Large intestine (tissue), 3 donors: Measurements from ENCODE around the gene ACTL7B. TPM values are rescaled to one million over a fixed set of nuclear protein-coding genes. Genes with fewer than 3 reads are reported as not detected.
A peak's percentile ranks its signal among the peaks of the same experiment; 100 is the strongest.
"Not testable (repeated sequence)": the region's sequence is repeated elsewhere in the genome, so short reads cannot be mapped to it uniquely, and the experiment has no call there.

ENCODE experiments used
- DNase-seq, 2 donors: peaks; one replicate each; pipeline versions ENCODE4 v3.0.0 to v3.0.0-alpha.2; 2013
- H3K27ac ChIP-seq: one replicate; pipeline ENCODE4 v1.5.1; 2013; ENCODE audit warnings: low read length
- H3K27me3 ChIP-seq: 2 replicates; pipeline ENCODE4 v1.6.1; 2013; ENCODE audit warnings: low read length; ENCODE audit not compliant: control insufficient read depth, insufficient read depth
- H3K36me3 ChIP-seq: 2 replicates; pipeline ENCODE4 v1.6.1; 2013; ENCODE audit warnings: low read length; ENCODE audit not compliant: control insufficient read depth, insufficient read depth
- H3K4me1 ChIP-seq: one replicate; pipeline ENCODE4 v1.6.1; 2013; ENCODE audit warnings: low read length; ENCODE audit not compliant: control insufficient read depth, insufficient read depth
- H3K4me3 ChIP-seq: one replicate; pipeline ENCODE4 v1.5.1; 2013; ENCODE audit warnings: low read length
- H3K9me3 ChIP-seq: one replicate; pipeline ENCODE4 v1.6.1; 2013; ENCODE audit warnings: mild to moderate bottlenecking, low read depth, low read length, moderate library complexity; ENCODE audit not compliant: control insufficient read depth
- WGBS: methylation state at CpG from one replicate; pipeline ENCODE4 v1.1.5; 2013; ENCODE audit warnings: low lambda C conversion rate; ENCODE audit not compliant: insufficient coverage; 5-methylcytosine and 5-hydroxymethylcytosine counted together
- polyA plus RNA-seq: library from polyadenylated mRNA; unstranded; fragments of 120-200 nt; gene quantifications from one replicate; pipeline ENCODE4 v1.2.1, GENCODE V29; 2013

Gene ACTL7B
- polyA plus RNA-seq, 1 donor: not detected

DNA sequence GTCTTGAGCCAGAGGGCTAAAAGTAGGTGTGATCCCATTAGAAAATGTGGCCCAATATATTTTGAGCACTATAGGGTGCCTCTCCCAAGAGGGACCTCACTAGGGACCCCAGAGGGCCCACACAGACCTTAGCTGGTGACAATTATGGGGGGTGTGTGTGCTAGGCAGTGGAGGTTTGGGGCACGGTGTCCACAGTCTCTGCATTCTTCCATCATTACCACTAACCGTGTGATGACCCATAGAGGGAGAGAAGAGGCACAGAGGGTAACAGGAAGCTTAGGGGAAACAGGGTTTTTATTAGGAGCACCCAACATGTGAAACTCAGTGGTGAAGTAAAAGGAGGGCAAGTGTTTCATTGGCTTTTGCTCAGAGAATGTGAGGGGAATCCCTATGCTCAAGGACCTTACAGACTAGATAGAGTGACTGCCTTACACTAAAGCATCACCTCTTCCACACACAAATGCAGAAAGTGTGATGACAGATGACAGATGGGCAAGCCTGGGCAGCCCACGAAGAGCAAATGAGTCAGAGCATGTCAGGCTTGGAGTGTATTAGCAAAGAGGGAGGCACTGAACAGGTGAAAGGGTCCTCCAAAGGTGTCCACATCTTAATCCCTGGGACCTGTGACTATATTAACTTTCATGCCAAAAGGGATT, 3.8 kb upstream of the ACTL7B start:
- WGBS: no CpG with 5 or more reads among the region's 3 CpGs
- H3K36me3 ChIP-seq: no peaks in the 10 kb centered on the region
- no peak for DNase-seq

DNA sequence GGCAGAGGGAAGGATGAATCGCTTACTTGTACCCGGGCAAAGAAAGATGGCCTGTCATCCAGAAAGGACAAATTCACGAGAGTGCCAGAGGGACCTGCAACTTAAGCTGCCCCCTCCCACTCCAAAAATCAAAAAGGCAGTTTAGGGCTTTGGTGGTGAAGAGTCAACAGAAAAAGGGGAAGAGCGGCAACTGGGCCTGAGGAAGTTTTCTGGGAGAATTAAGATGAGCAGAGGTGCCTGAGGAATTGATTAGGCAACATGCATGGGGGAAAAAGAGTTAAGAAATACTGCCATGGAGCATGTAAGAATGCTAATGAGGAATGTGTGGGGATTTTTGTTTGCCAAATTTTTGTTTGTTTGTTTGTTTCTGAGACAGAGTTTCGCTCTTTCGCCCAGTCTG, 1.8 kb upstream of the ACTL7B start:
- no CpG with 5 or more reads among the region's 6 CpGs for WGBS
- Histone ChIP-seq H3K4me1 (no peaks in the 10 kb centered on the region), H3K4me3 (no peak overlapping the region)

More for the DNA sequence above, 3.8 kb upstream of the ACTL7B start:
- no peaks in the 10 kb centered on the region for H3K4me1 ChIP-seq
- H3K9me3 ChIP-seq: peaks cover 4% of the 10 kb centered on the region
- no peaks in the 10 kb centered on the region for H3K27me3 ChIP-seq
- H3K4me3 ChIP-seq: no peak overlapping the region
- H3K27ac ChIP-seq: no peak overlapping the region

DNA sequence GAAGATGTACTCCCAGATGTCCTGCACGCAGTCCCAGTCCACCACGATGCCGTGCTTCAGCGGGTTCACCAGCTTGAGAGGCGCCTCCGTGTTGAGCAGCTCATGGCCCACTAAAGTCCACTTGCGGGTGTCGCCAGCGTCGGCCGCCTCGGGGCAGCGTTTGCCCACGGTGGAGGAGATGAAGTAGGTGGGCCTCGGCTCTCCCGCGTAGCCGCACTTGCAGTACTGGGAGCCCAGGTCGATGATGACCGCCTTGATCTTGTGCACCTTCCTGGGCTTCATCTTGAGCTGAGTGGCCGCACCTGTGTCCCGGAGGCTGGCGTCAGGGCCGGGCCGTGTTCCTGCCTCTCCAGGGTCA, 278 bp downstream of the ACTL7B start:
- peaks cover 4% of the 10 kb centered on the region for H3K9me3 ChIP-seq
- H3K4me3 ChIP-seq: no peak overlapping the region
- H3K36me3 ChIP-seq: no peaks in the 10 kb centered on the region
- H3K27ac ChIP-seq: no peak overlapping the region
- no peak for DNase-seq
- WGBS: no CpG with 5 or more reads among the region's 25 CpGs
- no peaks in the 10 kb centered on the region for H3K4me1 ChIP-seq
- no peaks in the 10 kb centered on the region for H3K27me3 ChIP-seq

More for the DNA sequence above, 1.8 kb upstream of the ACTL7B start:
- no peak for DNase-seq
- Histone ChIP-seq H3K9me3 (peaks cover 4% of the 10 kb centered on the region), H3K27me3 (no peaks in the 10 kb centered on the region), H3K36me3 (no peaks in the 10 kb centered on the region), H3K27ac (no peak overlapping the region)

DNA sequence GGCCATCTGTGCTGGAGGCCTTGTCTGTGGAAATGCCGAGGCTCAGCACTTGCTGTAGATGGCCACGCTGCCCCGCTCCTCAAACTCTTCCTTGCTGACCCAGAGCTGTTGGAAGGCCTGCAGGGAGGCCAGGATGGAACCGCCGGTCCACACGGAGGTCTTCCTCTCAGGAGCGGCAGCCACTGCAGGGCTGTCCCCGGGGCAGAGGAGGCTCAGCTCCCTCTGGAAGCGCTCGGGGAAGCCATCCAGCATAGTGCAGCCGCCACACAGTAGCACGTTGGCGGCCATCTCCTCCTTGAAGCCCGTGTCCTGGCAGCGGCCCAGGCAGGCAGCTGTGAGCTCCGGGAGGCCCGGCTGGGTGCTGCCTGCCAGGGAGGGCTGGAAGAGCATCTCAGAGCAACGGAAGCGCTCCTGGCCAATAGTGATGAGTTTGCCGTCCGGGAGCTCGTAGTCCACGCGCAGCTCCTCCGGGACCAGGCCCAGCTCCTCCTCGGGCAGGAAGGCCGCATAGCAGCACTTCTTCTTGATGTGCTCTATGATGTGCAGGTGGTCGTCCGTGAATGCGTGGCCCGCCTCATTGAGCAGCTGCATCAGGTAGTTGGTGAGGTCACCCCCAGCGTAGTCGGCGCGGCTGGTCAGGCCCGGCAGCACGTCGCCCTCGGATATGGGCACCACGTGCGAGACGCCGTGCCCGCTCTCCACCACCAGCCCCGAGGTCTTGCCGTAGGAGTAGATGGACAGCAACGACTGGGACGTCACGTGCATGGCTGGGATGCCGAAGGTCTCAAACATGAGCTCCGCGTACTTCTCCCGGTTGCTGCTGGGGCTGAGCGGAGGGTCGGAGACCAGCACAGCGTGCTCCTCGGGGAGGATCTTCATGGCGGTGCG, 901 bp downstream of the ACTL7B start:
- Histone ChIP-seq H3K36me3 (no peaks in the 10 kb centered on the region), H3K27ac (no peak overlapping the region), H3K4me1 (no peaks in the 10 kb centered on the region), H3K4me3 (no peak overlapping the region), H3K27me3 (no peaks in the 10 kb centered on the region), H3K9me3 (peaks cover 4% of the 10 kb centered on the region)
- DNase-seq: no peak
- WGBS: no CpG with 5 or more reads among the region's 59 CpGs

DNA sequence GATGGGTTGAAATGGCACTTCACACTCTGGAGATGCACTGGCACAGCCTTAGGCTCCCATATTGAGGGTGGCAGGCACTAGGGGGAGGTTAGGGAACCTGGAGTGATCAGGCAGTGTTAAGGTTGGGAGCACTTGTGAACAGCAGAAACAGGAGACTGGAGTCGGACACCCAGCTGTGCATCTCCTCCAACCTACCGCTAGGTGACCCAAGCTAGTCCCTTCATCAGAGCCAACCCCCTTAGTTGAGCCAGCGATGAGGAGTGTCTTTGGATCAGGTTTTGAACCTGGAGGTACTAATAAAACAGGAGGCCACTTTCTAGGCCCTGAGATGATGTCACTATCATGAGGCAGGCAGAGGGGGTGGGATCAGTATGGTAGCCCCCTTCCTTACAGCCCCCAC, 1.7 kb downstream of the ACTL7B start:
- no peak overlapping the region for H3K4me3 ChIP-seq
- no CpG with 5 or more reads among the region's 3 CpGs for WGBS
- H3K4me1 ChIP-seq: no peaks in the 10 kb centered on the region
- H3K27ac ChIP-seq: no peak overlapping the region
- peaks cover 4% of the 10 kb centered on the region for H3K9me3 ChIP-seq
- no peak for DNase-seq
- no peaks in the 10 kb centered on the region for H3K27me3 ChIP-seq
- H3K36me3 ChIP-seq: no peaks in the 10 kb centered on the region

DNA sequence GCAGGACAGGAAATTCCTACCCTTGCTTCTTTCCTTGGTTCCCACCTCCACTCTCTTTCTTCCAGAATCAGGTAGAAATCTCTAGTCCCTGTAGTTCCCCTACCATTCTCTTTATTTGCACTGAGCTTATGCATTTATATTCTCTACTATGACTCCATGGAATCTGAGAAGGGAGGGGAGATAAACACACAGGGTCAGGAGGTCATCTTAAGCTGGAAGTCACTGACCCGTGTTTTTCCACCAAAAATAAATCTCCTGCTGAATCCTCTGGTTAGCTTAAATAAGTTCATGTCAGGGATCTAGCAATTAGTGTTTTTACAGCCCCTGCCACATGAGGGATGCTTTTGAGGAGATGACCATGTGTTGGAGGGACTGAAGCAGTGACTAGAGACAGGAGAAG, 3.7 kb downstream of the ACTL7B start:
- no peak for DNase-seq
- Histone ChIP-seq H3K27me3 (no peaks in the 10 kb centered on the region), H3K9me3 (peaks cover 4% of the 10 kb centered on the region), H3K4me1 (no peaks in the 10 kb centered on the region), H3K27ac (no peak overlapping the region), H3K4me3 (no peak overlapping the region), H3K36me3 (no peaks in the 10 kb centered on the region)
- no CpG with 5 or more reads among the region's 1 CpG for WGBS

DNA sequence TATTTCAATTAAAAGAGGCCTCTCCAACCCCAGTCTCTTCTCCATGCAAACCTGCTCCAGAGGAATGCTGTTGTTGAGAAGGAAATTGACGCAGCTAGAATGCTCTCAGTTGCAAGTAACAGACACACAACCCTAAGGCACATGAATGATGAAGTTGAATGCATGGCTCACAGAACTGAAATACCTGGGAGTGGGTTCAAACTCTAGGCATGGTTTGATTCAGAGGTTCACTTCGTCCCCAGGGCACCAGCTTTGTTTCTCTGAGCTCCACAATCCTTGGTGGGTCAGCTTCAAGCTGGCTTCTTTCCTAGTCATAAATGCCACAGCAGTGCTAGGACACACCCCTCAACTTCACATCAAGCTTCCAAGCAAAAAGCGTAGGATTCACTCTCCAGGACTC, 4.6 kb downstream of the ACTL7B start:
- DNase-seq: no peak
- H3K9me3 ChIP-seq: peaks cover 4% of the 10 kb centered on the region
- H3K4me3 ChIP-seq: no peak overlapping the region
- no peak overlapping the region for H3K27ac ChIP-seq
- no CpG with 5 or more reads among the region's 3 CpGs for WGBS
- H3K36me3 ChIP-seq: no peaks in the 10 kb centered on the region
- H3K4me1 ChIP-seq: no peaks in the 10 kb centered on the region
- H3K27me3 ChIP-seq: no peaks in the 10 kb centered on the region

DNA sequence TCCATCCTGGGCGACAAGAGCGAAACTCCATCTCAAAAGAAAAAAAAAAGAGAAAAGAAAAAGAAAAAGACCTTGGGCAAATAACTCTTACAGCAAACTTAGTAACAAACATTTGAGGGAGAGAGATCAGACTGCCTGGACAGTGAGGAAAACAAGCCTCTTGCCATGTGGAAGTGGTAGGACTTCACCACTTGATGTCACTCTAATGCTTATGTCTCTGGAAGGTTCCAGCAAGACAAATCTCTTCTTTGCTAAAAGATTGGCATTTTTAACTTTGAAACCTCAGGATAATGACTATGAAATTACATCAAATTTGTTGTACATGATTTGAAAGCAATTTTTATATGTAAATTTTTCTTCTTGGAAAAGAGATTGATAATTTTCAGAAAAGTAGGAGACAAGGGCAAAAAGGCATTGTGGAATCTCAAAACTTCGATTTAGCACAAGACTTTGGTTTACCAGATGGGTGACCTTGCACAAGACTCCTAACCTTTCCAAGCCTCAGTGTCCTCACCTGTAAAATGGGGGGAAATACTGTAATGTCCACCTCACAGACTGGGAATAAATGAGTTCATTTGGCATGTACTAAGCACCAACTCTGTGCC, 5.4 kb downstream of the ACTL7B start:
- peak; percentile 10 to 21 for DNase-seq
- Histone ChIP-seq H3K9me3 (peaks cover under 1% of the 10 kb centered on the region), H3K27ac (no peak overlapping the region), H3K4me3 (no peak overlapping the region), H3K27me3 (no peaks in the 10 kb centered on the region), H3K36me3 (no peaks in the 10 kb centered on the region), H3K4me1 (no peaks in the 10 kb centered on the region)
- 100% methylated on average over 1 of the region's 3 CpGs for WGBS

DNA sequence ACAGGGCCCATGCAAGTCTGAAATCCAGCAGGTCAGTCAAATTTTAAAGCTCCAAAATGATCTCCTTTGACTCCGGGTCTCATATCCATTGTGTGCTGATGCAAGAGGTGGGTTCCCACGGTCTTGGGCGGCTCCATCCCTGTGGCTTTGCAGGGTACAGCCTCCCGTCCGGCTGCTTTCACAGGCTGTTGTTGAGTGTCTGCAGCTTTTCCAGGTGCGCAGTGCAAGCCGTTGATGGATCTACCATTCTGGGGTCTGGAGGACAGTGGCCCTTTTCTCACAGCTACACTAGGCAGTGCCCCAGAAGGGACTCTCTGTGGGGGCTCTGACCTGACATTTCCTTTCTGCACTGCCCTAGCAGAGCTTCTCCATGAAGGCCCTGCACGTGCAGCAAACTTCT, 7.5 kb downstream of the ACTL7B start:
- H3K4me1 ChIP-seq, H3K27me3 ChIP-seq: not testable (repeated sequence)
- WGBS: no CpG with 5 or more reads among the region's 8 CpGs

DNA sequence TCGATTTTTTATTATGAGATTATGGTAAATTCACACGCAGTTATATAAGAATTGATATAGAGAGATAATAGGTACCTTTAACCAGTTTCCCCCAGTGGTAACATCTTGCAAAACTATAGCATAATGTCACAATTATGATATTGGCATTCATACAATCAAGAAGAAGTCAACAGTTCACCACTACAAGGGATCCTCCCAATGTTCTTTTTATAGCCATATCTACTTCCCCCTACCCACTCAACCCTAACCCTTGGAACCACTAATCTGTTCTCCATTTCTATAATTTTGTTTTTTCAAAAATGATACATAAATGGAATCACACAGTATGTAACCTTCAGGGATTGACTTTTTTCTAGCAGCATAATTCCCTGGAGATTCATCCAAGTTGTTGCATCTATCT, 9.8 kb downstream of the ACTL7B start:
- no peaks in the 10 kb centered on the region for H3K36me3 ChIP-seq
- H3K27me3 ChIP-seq: no peaks in the 10 kb centered on the region
- no peak overlapping the region for H3K4me3 ChIP-seq
- WGBS: 94% methylated on average over 2 of the region's 2 CpGs
- H3K9me3 ChIP-seq: no peaks in the 10 kb centered on the region
- DNase-seq: no peak
- no peaks in the 10 kb centered on the region for H3K4me1 ChIP-seq
- H3K27ac ChIP-seq: no peak overlapping the region

More for the DNA sequence above, 7.5 kb downstream of the ACTL7B start:
- not testable (repeated sequence) for H3K9me3 ChIP-seq, H3K4me3 ChIP-seq, H3K36me3 ChIP-seq, H3K27ac ChIP-seq, DNase-seq
